Activated CD4-positive, alpha-beta T cell treated with anti-CD3 and anti-CD28 coated beads, Interleukin-2, Interleukin-4, amounts not matched to agents 100 ng/mL and 50 ng/mL, durations not matched to agents 16 hours and 8 hours (primary cell): ENCODE data around the gene BEST2.
"Not testable (repeated sequence)": the region's sequence is repeated elsewhere in the genome, so short reads cannot be mapped to it uniquely, and the experiment has no call there.

ENCODE experiments used
- DNase-seq: peaks from one replicate; pipeline ENCODE4 v3.0.0-alpha.2; 2020; ENCODE audit warnings: low spot score

Gene BEST2

DNA sequence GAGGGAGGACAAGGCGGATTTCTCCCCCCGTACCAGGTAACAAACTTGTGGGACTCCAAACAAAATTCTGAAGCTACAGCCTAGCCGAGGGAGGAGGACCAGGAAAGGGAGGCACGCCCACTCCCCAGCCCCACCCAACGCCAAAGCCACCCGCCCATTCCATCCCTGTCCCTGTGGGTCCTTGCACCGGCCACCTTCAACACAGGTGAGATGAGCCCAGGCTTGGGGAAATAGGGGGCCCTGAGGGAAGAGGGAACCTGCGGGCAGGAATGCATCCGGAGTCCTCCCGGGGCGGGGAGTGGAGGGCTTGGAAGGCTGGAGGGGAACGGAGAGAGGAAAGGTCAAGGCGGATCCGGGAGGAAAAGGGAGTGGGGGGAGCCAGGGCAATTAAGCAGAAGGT, at the start of gene BEST2:
TSS of gene BEST2 (plus strand) at position 157 of the 400 bp plus-strand sequence. CDS start 802 bp downstream, outside the sequence.
- DNase-seq, result no peak

DNA sequence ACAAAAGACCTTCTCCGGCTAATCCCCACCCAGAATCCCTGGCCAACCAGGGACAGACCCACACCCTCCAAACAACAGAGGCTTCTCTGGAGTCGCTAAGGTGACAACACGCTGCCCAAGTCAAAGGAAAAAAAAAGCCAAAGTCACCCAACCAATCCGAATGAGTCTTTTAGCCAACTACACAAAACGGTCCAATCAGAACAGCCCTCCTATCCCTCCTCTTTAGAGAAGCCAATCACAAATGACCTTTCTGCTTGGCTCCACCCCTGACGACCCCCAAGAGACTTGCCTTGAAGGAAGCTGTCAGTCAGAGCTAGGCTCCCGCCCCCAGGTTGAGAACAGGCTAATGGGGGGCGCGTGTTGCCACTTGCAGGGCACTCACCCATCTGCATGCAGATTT, 48.5 kb upstream of the BEST2 start:
- DNase-seq, result no peak

- DNase-seq, result no peak
These were observed 46.4 kb upstream of the BEST2 start for GRCh38 chr19:12705169-12705568.

DNA sequence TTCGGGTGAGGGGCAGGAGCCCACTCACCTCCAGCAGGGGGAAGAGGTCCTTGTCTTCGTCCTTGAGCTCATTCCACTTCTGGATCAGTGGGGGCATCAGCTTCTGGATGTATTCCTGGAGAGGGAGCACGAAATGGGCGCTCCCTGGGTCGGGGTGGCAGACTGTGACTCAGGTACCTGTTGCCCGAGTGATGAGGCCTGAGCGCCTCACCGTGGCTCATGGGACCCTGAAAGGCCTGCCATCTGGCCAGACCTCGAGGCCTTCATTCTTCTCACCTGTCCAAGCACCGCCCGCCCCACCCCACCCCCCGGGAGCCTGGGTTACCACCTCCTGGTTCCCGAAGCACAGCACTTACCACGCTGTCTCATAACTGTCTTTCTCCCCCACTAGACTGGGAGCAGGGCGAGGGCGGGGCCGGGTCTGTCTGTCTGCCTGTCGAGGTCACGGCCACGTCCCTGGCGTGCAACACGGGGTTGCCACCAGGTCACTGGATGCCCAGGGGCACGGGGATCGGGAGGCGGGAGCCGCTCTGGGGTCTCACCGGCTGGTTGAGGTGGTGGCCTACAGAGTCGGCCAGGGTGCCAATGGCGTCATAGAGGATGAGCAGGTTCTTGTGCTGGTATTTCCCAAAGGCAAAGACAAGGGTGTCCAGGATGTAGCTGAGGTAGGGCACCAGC, 45.8 kb upstream of the BEST2 start:
- DNase-seq, result no peak

DNA sequence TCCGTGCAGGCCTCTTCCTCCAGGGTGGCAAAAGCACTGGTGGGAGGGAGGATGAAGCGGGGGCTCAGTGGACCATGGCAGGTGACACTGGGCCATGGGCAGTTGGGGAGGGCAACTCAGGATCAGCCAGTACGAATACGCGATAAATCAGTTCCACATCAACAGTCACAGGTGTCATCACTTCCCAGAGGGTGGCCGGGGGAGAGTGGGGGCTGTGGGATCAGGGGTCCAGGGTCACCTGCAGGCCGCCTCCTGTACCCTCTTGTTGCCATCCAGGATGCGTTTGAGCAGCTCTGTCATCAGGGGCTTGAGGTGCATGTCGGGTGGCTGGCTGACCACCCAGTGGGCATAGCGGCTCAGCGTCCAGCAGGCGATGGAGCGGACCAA, 45.3 kb upstream of the BEST2 start:
- no peak for DNase-seq

DNA sequence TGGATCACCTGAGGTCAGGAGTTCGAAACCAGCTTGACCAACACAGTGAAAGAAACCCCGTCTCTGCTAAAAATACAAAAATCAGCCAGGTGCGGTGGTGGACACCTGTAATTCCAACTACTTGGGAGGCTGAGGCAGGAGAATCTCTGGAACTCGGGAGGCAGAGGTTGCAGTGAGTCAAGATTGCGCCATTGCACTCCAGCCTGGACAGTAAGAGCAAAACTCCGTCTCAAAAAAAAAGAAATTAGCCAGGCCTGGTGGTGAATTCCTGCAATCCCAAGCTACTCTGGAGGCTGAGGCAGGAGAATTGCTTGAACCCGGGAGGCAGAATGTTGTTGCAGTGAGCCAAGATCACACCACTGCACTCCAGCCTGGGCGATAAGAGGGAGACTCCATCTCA, 43.0 kb upstream of the BEST2 start:
- DNase-seq, result no peak

GRCh38 chr19:12711187-12711586, 40.4 kb upstream of the BEST2 start:
- DNase-seq, result no peak

GRCh38 chr19:12712077-12712476, 39.5 kb upstream of the BEST2 start:
- not testable (repeated sequence) for DNase-seq

DNA sequence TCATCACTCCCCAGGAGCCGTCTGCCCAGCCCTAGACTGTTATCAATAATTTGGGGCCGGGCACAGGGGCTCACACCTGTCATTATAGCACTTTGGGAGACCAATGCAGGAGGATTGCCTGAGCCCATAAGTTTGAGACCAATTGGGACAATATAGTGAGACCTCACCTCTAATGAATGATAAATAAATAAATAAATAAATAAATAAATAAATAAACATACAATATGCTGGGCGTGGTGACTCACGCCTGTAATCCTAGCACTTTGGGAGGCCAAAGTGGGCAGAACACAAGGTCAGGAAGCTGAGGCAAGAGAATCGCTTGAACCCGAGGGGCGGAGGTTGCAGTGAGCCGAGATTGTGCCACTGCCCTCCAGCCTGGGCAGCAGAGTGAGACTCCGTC, 38.3 kb upstream of the BEST2 start:
- not testable (repeated sequence) for DNase-seq

- DNase-seq, result no peak
These were observed 36.5 kb upstream of the BEST2 start for GRCh38 chr19:12715102-12715501.

GRCh38 chr19:12715929-12716328, 35.7 kb upstream of the BEST2 start:
- DNase-seq, result no peak

DNA sequence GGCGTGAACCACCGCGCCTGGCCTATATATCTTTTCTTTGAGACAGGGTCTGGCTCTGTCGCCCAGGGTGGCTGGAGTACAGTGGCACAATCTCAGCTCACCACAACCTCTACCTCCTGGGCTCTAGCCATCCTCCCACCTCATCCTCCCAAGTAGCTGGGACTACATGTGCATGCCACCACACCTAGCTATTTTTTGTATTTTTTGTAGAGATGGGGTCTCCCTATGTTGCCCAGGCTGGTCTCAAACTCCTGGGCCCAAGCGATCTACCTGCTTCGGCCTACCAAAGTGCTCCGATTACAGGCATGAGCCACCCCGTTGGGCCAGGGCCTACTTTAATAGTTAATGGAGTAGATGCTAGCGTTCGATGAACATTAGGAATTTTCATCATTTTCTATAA, 31.3 kb upstream of the BEST2 start:
- DNase-seq, result no peak

GRCh38 chr19:12720851-12721655, 30.5 kb upstream of the BEST2 start:
- no peak for DNase-seq

- DNase-seq, result peak; percentile 41
These were observed 29.7 kb upstream of the BEST2 start for GRCh38 chr19:12721656-12722565.

GRCh38 chr19:12722566-12723380, 28.8 kb upstream of the BEST2 start:
- DNase-seq, result peak; percentile 98

DNA sequence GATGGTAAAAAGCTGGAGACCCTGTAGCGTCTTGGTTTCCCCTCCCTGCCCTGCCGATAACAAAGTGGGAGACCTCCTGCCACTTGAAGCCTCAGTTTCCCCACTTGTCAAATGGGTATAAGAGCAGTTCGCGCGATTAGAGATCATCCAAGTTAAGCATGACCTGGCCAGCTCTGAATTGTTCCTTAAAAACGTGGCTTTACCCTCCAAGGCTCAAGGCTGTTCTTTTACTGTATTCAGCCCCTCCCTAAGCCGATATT, 28.3 kb upstream of the BEST2 start:
- DNase-seq, result no peak

DNA sequence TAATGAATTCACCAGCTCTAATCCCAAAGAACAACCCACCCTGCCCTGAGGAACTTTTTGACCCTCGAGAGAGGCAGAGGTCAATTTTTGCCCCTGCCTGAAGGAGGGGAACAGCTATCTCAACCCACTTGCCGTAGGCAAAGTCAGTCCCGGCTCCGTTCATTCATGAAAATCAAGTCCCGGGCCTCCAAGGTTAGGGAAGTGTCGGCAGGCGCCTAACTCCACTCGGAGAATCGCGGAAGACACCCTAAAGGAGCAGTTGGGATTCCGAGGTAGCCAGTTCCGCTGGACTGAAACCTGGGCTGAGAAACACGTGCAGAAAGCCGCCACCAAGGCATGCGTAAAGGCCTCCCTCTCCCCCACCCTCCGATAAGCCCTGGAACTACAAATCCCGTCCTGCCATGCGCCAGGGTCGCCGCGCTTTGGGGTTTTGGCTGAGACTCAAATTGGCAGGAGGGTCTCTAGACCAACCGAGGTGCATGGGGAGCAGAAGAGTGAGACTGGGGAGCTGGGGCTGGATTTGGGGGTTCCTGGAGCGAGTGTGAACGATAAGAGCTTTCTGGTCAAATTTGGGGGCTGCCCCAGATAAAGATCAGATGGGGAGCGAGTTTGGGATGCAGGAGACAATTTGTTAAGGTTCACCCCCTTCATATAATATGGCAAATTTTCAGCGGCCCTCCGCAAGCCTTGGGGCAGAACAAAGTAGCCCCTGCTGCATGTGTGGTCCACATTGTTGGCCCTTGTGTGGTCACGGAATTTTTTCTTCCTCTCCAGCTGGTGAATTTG, 27.8 kb upstream of the BEST2 start, which contains the start of gene TNPO2:
TSS of gene TNPO2 (minus strand) at position 292 of the 786 bp plus-strand sequence. CDS start 2,955 bp downstream, outside the sequence.
- peak; percentile 86 for DNase-seq

DNA sequence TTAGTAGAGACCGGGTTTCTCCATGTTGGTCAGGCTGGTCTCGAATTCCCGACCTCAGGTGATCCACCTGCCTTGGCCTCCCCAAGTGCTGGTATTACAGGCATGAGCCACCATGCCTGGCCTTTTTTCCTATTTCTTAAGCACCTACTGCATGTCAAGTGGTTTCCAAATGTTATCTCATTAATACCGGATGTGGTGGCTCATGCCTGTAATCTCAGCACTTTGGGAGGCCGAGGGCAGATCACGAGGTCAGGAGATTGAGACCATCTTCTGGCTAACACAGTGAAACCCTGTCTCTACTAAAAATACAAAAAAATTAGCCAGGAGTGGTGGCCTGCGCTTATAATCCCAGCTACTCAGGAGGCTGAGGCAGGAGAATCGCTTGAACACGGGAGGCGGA, 26.0 kb upstream of the BEST2 start:
- not testable (repeated sequence) for DNase-seq

- no peak for DNase-seq
These were observed 24.6 kb upstream of the BEST2 start for GRCh38 chr19:12726988-12727316.

- DNase-seq, result no peak
These were observed 23.7 kb upstream of the BEST2 start for GRCh38 chr19:12727745-12728433.
